Endodermal cell (in vitro differentiated cells): Measurements from ENCODE around the gene DMAC2L. TPM values are rescaled to one million over a fixed set of nuclear protein-coding genes. Genes with fewer than 3 reads are reported as not detected.
A peak's percentile ranks its signal among the peaks of the same experiment; 100 is the strongest.

Experiments
- DNase-seq: peaks from one replicate; pipeline ENCODE4 v3.0.0-alpha.2; 2017
- H3K27ac ChIP-seq: 2 replicates; pipeline ENCODE4 v1.5.1; 2013; ENCODE audit warnings: mild to moderate bottlenecking, low read depth, low read length, moderate library complexity
- H3K27me3 ChIP-seq: 2 replicates; pipeline ENCODE4 v1.6.1; 2013; ENCODE audit warnings: mild to moderate bottlenecking, low read length, moderate library complexity; ENCODE audit not compliant: insufficient read depth, control insufficient read depth, poor library complexity, severe bottlenecking
- H3K36me3 ChIP-seq: 2 replicates; pipeline ENCODE4 v1.7.0; 2013; ENCODE audit warnings: mild to moderate bottlenecking, low read length, moderate library complexity; ENCODE audit not compliant: control insufficient read depth, insufficient read depth
- H3K4me1 ChIP-seq: one replicate; pipeline ENCODE4 v1.7.0; 2013; ENCODE audit warnings: low read length; ENCODE audit not compliant: control insufficient read depth, insufficient read depth
- H3K4me3 ChIP-seq: 2 replicates; pipeline ENCODE4 v1.5.1; 2013; ENCODE audit warnings: mild to moderate bottlenecking, low read length, moderate library complexity
- H3K9ac ChIP-seq: 2 replicates; pipeline ENCODE4 v1.6.1; 2013; ENCODE audit warnings: mild to moderate bottlenecking, low read length, moderate library complexity; ENCODE audit not compliant: poor library complexity, severe bottlenecking; ENCODE audit errors: extremely low read depth
- H3K9me3 ChIP-seq: 2 replicates; pipeline ENCODE4 v1.6.1; 2013; ENCODE audit warnings: mild to moderate bottlenecking, low read length, moderate library complexity; ENCODE audit not compliant: control insufficient read depth
- H3K27ac Mint-ChIP-seq: 2 replicates; pipeline ENCODE4 v1.8.0; 2020; ENCODE audit warnings: mixed read lengths
- H3K27me3 Mint-ChIP-seq: 2 replicates; pipeline ENCODE4 v1.8.0; 2021; ENCODE audit warnings: mild to moderate bottlenecking, mixed read lengths; ENCODE audit not compliant: insufficient read depth
- H3K36me3 Mint-ChIP-seq: 2 replicates; pipeline ENCODE4 v1.8.0; 2020; ENCODE audit warnings: low read depth, mixed read lengths
- H3K4me1 Mint-ChIP-seq: 2 replicates; pipeline ENCODE4 v1.8.0; 2020; ENCODE audit warnings: mixed read lengths
- H3K4me3 Mint-ChIP-seq: 2 replicates; pipeline ENCODE4 v1.8.0; 2020; ENCODE audit warnings: mild to moderate bottlenecking, moderate library complexity, mixed read lengths
- H3K9me3 Mint-ChIP-seq: 2 replicates; pipeline ENCODE4 v1.8.0; 2020; ENCODE audit warnings: mild to moderate bottlenecking, mixed read lengths
- CTCF ChIP-seq: fragments of 200-600 bp; sonication (generic); conservative IDR thresholded peaks from 2 replicates; pipeline ENCODE4 v1.5.0; 2021; ENCODE audit warnings: antibody characterized with exemption, mild to moderate bottlenecking
- WGBS, 2 experiments: methylation state at CpG; one replicate each; pipeline versions ENCODE4 v1.1.5 to v1.1.7; 2013; ENCODE audit warnings: missing lambda C conversion rate in 2 of 2, mixed read lengths in 1 of 2; ENCODE audit not compliant: insufficient coverage in 1 of 2, insufficient read length in 1 of 2; 5-methylcytosine and 5-hydroxymethylcytosine counted together
- total RNA-seq, 2 donors: library from RNA; stranded (reverse); fragmentation: NEBNext Ultra II Directional in 1 of 2; extraction: Animal tissue kit (Norgen Biotek cat#: 25700) in 1 of 2; gene quantifications; 2 replicates in 1 of 2; 3 replicates in 1 of 2; pipeline ENCODE4 v1.2.1, GENCODE V29; 2021

DMAC2L gene
- total RNA-seq, 2 donors from 2014 or later = 15.3 to 16.6 TPM

DNA sequence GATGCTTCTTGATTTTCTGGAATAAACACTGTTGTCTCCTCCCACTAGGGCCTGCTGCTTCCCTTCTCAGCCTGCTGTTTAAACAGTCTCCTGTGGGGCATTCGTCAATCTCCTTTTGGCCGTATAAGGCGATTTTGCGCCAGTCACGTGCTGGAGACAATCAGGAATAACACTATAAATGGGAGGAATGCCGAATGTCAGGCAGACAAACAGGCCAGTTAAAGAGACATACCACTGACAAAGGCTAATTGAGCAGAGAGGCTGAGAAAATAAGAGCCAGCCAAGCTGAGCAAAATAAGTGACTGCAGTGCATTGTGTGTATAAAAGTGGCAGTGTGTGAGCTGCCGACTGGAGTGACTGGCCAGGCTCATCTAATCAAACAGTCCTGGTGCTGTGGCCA is 23.3 kb downstream of the DMAC2L start:
- Histone ChIP-seq H3K27ac (peak overlapping the region; percentile 91), H3K27me3 (no peaks in the 10 kb centered on the region), H3K36me3 (peaks cover 2% of the 10 kb centered on the region), H3K9ac (no peak overlapping the region), H3K9me3 (no peaks in the 10 kb centered on the region), H3K4me3 (peak overlapping the region; percentile 17), H3K4me1 (peaks cover 6% of the 10 kb centered on the region)
- Mint-ChIP-seq H3K4me1 (peaks cover 27% of the 10 kb centered on the region), H3K27me3 (no peaks in the 10 kb centered on the region), H3K9me3 (no peaks in the 10 kb centered on the region), H3K27ac (peak overlapping the region; percentile 70), H3K36me3 (peaks cover 2% of the 10 kb centered on the region), H3K4me3 (no peak overlapping the region)
- WGBS, 2 experiments = 29 to 61% methylated on average over 1 to 7 of the region's 7 CpGs
- peak; percentile 78 for DNase-seq
- no peak for TF ChIP-seq CTCF

DNA sequence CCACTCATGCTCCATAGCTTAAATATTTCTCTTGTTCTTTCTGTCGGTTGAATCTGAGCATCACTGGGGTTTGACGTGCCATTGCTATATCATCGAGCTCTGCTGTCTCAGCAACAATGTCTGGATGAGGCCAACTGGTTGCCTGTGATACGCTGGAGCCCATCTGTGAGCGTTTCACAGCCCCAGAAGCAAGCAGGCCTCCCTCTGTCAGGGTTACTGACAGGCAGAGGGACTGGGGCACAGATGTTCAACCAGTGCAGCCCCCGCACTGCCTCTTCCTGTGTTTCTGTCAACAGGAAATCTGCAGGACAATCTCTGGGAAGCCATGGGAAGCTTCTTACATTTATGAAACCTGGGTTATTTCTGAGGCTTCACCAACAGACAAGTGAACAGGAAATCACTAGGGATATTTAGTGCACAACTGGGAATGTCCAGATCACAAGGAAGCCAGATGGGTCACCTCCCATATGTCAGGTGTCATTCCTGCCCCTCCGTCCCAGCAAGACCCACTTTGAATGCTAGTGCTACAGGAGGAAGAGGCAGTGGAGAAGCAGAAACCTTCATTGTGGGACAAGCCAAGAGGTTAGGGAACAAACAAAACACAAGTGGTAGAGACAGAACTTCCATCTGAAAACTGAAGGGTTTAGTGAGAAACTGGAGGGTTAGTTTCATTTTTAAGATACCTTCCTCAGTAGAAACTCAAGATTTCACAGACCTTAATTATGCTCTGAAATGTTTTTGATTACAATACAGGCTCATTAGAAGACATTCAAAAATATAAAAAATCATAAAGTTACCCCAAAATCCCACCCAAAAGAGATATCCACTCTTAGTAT is 24.1 kb downstream of the DMAC2L start:
- Histone ChIP-seq H3K4me3 (peak overlapping the region; percentile 17), H3K4me1 (peaks cover 6% of the 10 kb centered on the region), H3K9ac (no peak overlapping the region), H3K36me3 (no peaks in the 10 kb centered on the region), H3K9me3 (no peaks in the 10 kb centered on the region), H3K27me3 (no peaks in the 10 kb centered on the region), H3K27ac (peak overlapping the region; percentile 91)
- peak; percentile 62 for DNase-seq
- Mint-ChIP-seq H3K36me3 (peaks cover 1% of the 10 kb centered on the region), H3K27me3 (no peaks in the 10 kb centered on the region), H3K9me3 (no peaks in the 10 kb centered on the region), H3K27ac (peak overlapping the region; percentile 69), H3K4me1 (peaks cover 27% of the 10 kb centered on the region), H3K4me3 (no peak overlapping the region)
- 59 to 75% methylated on average over 6 to 7 of the region's 7 CpGs for whole genome bisulfite sequencing, 2 experiments
- no peak for TF ChIP-seq CTCF

DNA sequence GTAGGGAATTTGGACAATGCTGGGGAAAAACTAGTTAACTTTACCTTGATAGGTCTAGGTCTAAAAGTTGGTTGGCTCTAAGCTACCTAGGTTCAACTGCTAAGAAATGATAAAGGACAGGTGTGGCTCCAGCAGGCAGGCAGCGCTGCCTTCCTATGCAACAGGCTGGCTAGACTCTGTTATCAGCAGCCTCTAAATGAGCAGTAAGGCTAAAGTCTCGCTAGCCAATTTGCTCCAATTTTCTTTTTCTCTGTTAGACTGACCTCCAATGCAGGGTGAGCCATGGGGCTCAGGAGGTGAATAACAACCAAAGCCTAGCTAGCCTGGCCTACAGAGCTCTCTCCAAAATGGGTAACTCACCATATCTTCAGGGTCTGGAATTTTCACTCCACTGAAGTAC is 26.5 kb downstream of the DMAC2L start:
- Histone ChIP-seq H3K27ac (no peak overlapping the region), H3K9ac (no peak overlapping the region), H3K27me3 (no peaks in the 10 kb centered on the region), H3K4me1 (peaks cover 6% of the 10 kb centered on the region), H3K4me3 (no peak overlapping the region), H3K9me3 (no peaks in the 10 kb centered on the region), H3K36me3 (no peaks in the 10 kb centered on the region)
- no peak overlapping the region for H3K4me3 Mint-ChIP-seq
- TF ChIP-seq CTCF = no peak
- H3K27me3 Mint-ChIP-seq = no peaks in the 10 kb centered on the region
- DNase-seq = no peak
- H3K36me3 Mint-ChIP-seq = no peaks in the 10 kb centered on the region
- WGBS, 2 experiments = 98 to 100% methylated on average over 2 of the region's 2 CpGs
- no peak overlapping the region for H3K27ac Mint-ChIP-seq
- H3K9me3 Mint-ChIP-seq = no peaks in the 10 kb centered on the region
- peaks cover 33% of the 10 kb centered on the region for H3K4me1 Mint-ChIP-seq
